AG09319 (cell line): Measurements from ENCODE around the gene FBXW7.

Experiments used
- DNase-seq: peaks from one replicate; pipeline ENCODE4 v3.0.0-alpha.2; 2010; ENCODE audit warnings: low read depth; ENCODE audit errors: extremely low read depth
- CTCF ChIP-seq: IDR thresholded peaks from 2 replicates; pipeline ENCODE4 v1.5.1; 2011; ENCODE audit warnings: low read depth, mild to moderate bottlenecking, inconsistent platforms, low read length, moderate library complexity

The FBXW7 gene

GRCh38 chr4:152321398-152321797, 214.5 kb downstream of the FBXW7 start:
- DNase-seq: no peak
- no peak for TF ChIP-seq CTCF

- peak; percentile 49 for DNase-seq
- no peak for TF ChIP-seq CTCF
Observed at GRCh38 chr4:152316969-152317368, 218.9 kb downstream of the FBXW7 start.

- TF ChIP-seq CTCF: no peak
- DNase-seq: peak; percentile 36
Observed at GRCh38 chr4:152310257-152310656, 225.6 kb downstream of the FBXW7 start.

GRCh38 chr4:152309418-152309817, 226.5 kb downstream of the FBXW7 start:
- TF ChIP-seq CTCF: no peak
- no peak for DNase-seq

GRCh38 chr4:152308951-152309350, 226.9 kb downstream of the FBXW7 start:
- no peak for DNase-seq
- TF ChIP-seq CTCF: no peak

GRCh38 chr4:152307669-152308068, 228.2 kb downstream of the FBXW7 start:
- DNase-seq: no peak

GRCh38 chr4:152306541-152306940, 229.4 kb downstream of the FBXW7 start:
- no peak for DNase-seq
- no peak for TF ChIP-seq CTCF

More at GRCh38 chr4:152307669-152308068, 228.2 kb downstream of the FBXW7 start:
- TF ChIP-seq CTCF: no peak

GRCh38 chr4:152304220-152304619, 231.7 kb downstream of the FBXW7 start:
- no peak for DNase-seq

More at GRCh38 chr4:152304220-152304619, 231.7 kb downstream of the FBXW7 start:
- TF ChIP-seq CTCF: no peak
